ENCODE data around the gene IZUMO4. TPM values are rescaled to one million over a fixed set of nuclear protein-coding genes. Genes with fewer than 3 reads are reported as not detected.
A peak's percentile ranks its signal among the peaks of the same experiment; 100 is the strongest.
"Not testable (repeated sequence)": the region's sequence is repeated elsewhere in the genome, so short reads cannot be mapped to it uniquely, and the experiment has no call there.

IZUMO4 gene
- total RNA-seq, 2 donors from 2014 or later: 0.67 to 1.4 TPM

DNA sequence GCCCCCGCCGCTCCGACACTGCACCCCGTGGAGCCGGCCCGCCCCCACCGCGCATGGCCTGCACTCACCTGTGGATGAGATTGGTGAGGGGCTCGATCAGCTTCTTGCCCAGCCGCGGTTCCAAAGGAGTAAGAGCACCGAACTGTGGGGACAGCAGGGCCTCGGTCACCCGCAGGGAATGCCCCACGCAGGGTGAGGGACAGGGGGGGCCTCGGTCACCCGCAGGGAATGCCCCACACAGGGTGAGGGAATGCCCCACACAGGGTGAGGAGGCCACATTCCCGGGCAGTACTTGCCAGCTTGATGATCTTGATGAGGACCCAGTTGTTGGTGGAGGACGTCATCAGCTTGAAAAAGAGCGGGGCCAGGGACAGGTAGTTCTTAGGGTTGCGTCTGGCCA lies 32.3 kb downstream of the IZUMO4 start:
- H3K4me1 ChIP-seq: peaks cover 0 to 43% of the 10 kb centered on the region in 2 donors
- no peaks in the 10 kb centered on the region for H3K27me3 ChIP-seq
- H3K36me3 ChIP-seq: peaks cover 48% of the 10 kb centered on the region
- DNase-seq (ENCODE audit: low spot score): no peak
- no peaks in the 10 kb centered on the region for H3K9me3 ChIP-seq
- H3K4me3 ChIP-seq: no peak overlapping the region
- no peak for TF ChIP-seq CTCF (IDR thresholded peaks at IDR 0.05)
- peak overlapping the region; percentile 77 to 92 for H3K27ac ChIP-seq

GRCh38 chr19:2129486-2129885 lies 32.8 kb downstream of the IZUMO4 start:
- Histone ChIP-seq H3K36me3 (peaks cover 43% of the 10 kb centered on the region), H3K27ac (peak overlapping the region; percentile 77 to 92), H3K4me1 (peaks cover 0 to 43% of the 10 kb centered on the region in 2 donors), H3K9me3 (no peaks in the 10 kb centered on the region), H3K27me3 (no peaks in the 10 kb centered on the region), H3K4me3 (no peak overlapping the region)
- no peak for DNase-seq (ENCODE audit: low spot score)
- no peak for TF ChIP-seq CTCF (IDR thresholded peaks at IDR 0.05)

GRCh38 chr19:2129892-2130770 lies 33.4 kb downstream of the IZUMO4 start:
- H3K9me3 ChIP-seq: no peaks in the 10 kb centered on the region
- peak overlapping the region; percentile 77 to 92 for H3K27ac ChIP-seq
- no peak for TF ChIP-seq CTCF (IDR thresholded peaks at IDR 0.05)
- H3K36me3 ChIP-seq: peaks cover 43% of the 10 kb centered on the region
- no peak overlapping the region for H3K4me3 ChIP-seq
- DNase-seq (ENCODE audit: low spot score): no peak
- H3K4me1 ChIP-seq: peaks cover 0 to 43% of the 10 kb centered on the region in 2 donors
- no peaks in the 10 kb centered on the region for H3K27me3 ChIP-seq

DNA sequence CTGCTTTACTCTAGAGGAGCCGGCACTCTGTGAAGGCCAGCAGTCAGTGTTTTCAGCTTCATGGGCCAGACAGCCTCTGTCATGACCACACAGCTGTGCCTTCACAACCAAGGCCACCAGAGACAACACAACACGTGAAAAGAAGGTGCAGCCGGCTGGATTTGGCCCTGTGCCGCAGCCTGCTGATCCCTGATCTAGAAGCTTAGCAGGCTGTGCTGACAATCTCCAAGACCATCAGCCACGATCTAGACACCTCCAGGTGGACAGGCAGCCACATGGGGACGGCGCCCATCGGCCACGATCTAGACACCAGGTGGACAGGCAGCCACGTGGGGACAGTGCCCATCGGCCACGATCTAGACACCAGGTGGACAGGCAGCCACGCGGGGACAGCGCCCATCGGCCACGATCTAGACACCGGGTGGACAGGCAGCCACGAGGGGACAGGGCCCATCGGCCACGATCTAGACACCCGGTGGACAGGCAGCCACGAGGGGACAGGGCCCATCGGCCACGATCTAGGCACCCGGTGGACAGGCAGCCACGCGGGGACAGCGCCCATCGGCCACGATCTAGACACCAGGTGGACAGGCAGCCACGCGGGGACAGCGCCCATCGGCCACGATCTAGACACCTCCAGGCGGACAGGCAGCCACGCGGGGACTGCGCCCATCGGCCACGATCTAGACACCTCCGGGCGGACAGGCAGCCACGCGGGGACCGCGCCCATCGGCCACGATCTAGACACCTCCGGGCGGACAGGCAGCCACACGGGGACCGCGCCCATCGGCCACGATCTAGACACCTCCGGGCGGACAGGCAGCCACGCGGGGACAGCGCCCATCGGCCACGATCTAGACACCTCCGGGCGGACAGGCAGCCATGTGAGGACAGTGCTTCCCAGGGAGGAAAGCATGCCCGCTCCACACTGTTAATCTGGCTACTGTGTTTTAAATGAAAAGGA lies 34.6 kb downstream of the IZUMO4 start:
- H3K4me1 ChIP-seq: peaks cover 0 to 43% of the 10 kb centered on the region in 2 donors
- not testable (repeated sequence) for H3K4me3 ChIP-seq; H3K9me3 ChIP-seq; DNase-seq (ENCODE audit: low spot score); H3K27me3 ChIP-seq
- peak overlapping the region; percentile 77 to 92 for H3K27ac ChIP-seq
- H3K36me3 ChIP-seq: peaks cover 39% of the 10 kb centered on the region

DNA sequence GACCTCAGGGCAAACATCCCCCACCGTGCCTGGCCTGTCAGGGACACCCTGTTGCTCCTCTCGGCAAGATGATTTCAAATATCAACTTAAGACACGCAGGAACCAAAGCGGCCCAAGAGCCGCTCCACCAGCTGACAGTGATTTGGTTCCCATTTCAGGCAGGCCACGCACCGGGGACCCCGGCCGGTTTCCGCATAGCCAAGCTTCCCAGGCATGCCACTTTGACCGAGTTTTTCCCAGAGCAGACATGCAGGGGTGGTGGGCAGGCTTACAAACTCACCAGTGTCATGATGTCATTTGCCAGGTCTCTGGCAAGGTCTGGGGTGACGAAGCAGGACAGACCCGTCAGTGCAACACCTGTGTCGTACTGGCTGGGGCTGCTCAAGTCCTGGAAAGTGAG lies 35.5 kb downstream of the IZUMO4 start:
- Histone ChIP-seq H3K27ac (peak overlapping the region; percentile 76 to 79), H3K27me3 (no peaks in the 10 kb centered on the region), H3K4me1 (peaks cover 0 to 38% of the 10 kb centered on the region in 2 donors), H3K36me3 (peaks cover 42% of the 10 kb centered on the region), H3K9me3 (no peaks in the 10 kb centered on the region), H3K4me3 (no peak overlapping the region)
- no peak for DNase-seq (ENCODE audit: low spot score)
- no peak for TF ChIP-seq CTCF (IDR thresholded peaks at IDR 0.05)
